ENCODE measurements around the gene ADGRB3. TPM values are rescaled to one million over a fixed set of nuclear protein-coding genes. Genes with fewer than 3 reads are reported as not detected.

Gene ADGRB3
- polyA plus RNA-seq, 4 donors: 1.6 to 2.1 TPM; not detected in 2

DNA sequence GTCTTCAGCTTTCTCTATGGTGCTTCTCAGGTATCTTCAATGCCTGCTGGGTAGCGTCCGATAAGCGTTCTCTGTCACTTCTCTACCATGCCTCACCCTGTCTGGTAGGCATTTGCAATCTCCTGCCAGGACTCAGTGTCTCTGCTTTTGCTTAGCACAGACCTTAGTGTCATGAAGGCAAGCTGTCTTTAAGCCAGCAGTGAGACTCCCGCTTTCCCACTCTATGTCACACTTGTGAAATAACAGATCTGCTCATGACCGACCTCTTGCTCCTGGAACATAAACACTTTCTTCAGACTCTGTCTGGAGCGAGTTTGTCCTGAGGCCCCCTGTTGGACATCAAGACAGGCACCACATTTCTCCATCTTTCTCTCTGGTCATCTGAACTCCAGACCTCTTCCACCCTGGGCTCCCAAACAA lies 17.0 kb downstream of the ADGRB3 start:
- peak overlapping the region in 1 of 3 donors; percentile 58 for H3K27ac ChIP-seq (ENCODE audit: low read depth in 1 of 3, low read length in 2 of 3)
- 77 to 78% (median 77%) methylated on average over 6 of the region's 6 CpGs for WGBS, 3 donors
- H3K27me3 ChIP-seq (ENCODE audit: control insufficient read depth in 3 of 3, insufficient read depth in 3 of 3, low read length in 3 of 3): no peaks in the 10 kb centered on the region
- H3K4me1 ChIP-seq (ENCODE audit: control insufficient read depth in 3 of 3, insufficient read depth in 2 of 3, low read depth in 1 of 3, low read length in 2 of 3): no peaks in the 10 kb centered on the region
- DNase-seq: no peak
- H3K4me3 ChIP-seq (ENCODE audit: low read depth in 1 of 3, low read length in 3 of 3): no peak overlapping the region
- H3K9me3 ChIP-seq (ENCODE audit: control insufficient read depth in 2 of 2, insufficient read depth in 1 of 2, low read depth in 1 of 2, low read length in 1 of 2): no peaks in the 10 kb centered on the region
- FAIRE-seq: no peak
- H3K36me3 ChIP-seq (ENCODE audit: control insufficient read depth in 3 of 3, insufficient read depth in 2 of 3, low read depth in 1 of 3, low read length in 3 of 3): no peaks in the 10 kb centered on the region

DNA sequence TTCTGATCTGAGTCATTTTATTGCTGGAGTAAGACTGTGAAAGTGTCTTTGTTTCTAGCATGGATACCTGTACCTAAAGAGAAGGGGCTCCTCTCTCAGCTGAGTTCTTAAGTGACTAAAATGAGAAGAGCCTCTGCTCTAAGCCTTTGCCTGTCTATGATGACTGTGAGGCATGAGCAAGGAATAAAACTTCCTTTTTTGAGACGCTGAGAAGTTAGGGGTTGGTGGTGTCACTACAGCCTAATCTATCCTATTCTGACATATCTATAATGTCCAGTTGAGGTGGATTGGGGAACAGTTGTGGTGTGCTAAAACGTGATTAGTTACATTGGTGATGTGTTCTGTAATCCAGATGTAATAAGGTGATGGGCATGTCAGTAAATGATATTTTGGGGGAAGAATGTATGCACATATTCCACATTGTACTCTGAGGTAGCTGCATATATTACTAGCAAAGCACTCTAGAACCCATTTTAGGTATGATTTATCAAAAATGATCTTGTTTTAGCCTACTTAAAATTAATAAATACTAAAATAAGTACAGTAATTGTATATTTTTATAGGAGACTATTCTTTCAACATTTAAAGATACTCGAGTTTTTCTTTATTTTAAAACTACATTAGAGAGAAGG lies 18.1 kb downstream of the ADGRB3 start:
- H3K27me3 ChIP-seq (ENCODE audit: control insufficient read depth in 3 of 3, insufficient read depth in 3 of 3, low read length in 3 of 3): no peaks in the 10 kb centered on the region
- no peaks in the 10 kb centered on the region for H3K36me3 ChIP-seq (ENCODE audit: control insufficient read depth in 3 of 3, insufficient read depth in 2 of 3, low read depth in 1 of 3, low read length in 3 of 3)
- H3K4me1 ChIP-seq (ENCODE audit: control insufficient read depth in 3 of 3, insufficient read depth in 2 of 3, low read depth in 1 of 3, low read length in 2 of 3): no peaks in the 10 kb centered on the region
- no peak overlapping the region for H3K4me3 ChIP-seq (ENCODE audit: low read depth in 1 of 3, low read length in 3 of 3)
- no peak for FAIRE-seq
- 44 to 61% (median 58%) methylated on average over 3 of the region's 3 CpGs for WGBS, 3 donors
- no peaks in the 10 kb centered on the region for H3K9me3 ChIP-seq (ENCODE audit: control insufficient read depth in 2 of 2, insufficient read depth in 1 of 2, low read depth in 1 of 2, low read length in 1 of 2)
- DNase-seq: no peak
- H3K27ac ChIP-seq (ENCODE audit: low read depth in 1 of 3, low read length in 2 of 3): no peak overlapping the region

DNA sequence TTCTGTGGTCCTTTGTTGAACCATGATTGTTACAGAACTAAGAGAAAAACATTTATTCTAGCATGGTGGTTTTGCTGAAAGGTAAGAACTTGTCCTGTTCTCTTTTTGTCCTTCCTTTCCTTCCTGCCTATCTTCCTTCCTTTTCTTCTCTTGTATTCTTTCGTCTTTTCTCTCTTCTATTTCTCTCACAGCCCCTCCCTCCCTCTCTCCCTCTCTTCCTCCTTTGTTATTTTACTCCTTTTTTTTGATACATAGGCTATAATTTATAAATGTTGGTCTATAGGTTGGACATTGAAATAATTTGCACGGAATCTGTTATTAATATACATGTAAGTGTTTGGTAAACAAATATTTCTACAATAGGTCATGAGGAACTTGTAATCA lies 18.6 kb downstream of the ADGRB3 start:
- 54 to 86% (median 65%) methylated on average over 2 of the region's 2 CpGs for WGBS, 3 donors
- no peak for FAIRE-seq

DNA sequence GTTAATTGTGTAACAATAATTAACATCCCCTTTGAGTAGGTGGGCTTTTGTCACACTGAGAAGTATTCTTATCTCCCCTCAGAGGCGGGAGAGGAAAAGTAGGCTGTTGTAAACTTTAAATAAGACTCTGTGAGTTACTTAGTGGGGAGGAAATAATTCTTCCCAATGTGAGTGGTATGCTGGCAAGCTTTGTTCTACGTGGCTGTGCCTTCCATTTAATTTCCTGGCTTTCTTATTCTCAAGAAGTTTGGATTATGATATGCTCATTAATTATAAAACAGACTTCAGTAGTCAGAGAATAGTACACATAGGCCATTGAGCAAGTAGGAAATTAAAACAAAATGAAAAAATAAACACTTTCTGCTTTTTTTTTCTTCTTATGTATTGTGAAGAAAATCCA lies 19.1 kb downstream of the ADGRB3 start:
- H3K27ac ChIP-seq (ENCODE audit: low read depth in 1 of 3, low read length in 2 of 3): no peak overlapping the region
- H3K4me3 ChIP-seq (ENCODE audit: low read depth in 1 of 3, low read length in 3 of 3): no peak overlapping the region
- no peaks in the 10 kb centered on the region for H3K4me1 ChIP-seq (ENCODE audit: control insufficient read depth in 3 of 3, insufficient read depth in 2 of 3, low read depth in 1 of 3, low read length in 2 of 3)
- 25 to 40% (median 27%) methylated on average over 2 of the region's 2 CpGs for WGBS, 3 donors
- H3K27me3 ChIP-seq (ENCODE audit: control insufficient read depth in 3 of 3, insufficient read depth in 3 of 3, low read length in 3 of 3): no peaks in the 10 kb centered on the region
- no peak for FAIRE-seq
- H3K36me3 ChIP-seq (ENCODE audit: control insufficient read depth in 3 of 3, insufficient read depth in 2 of 3, low read depth in 1 of 3, low read length in 3 of 3): no peaks in the 10 kb centered on the region
- no peaks in the 10 kb centered on the region for H3K9me3 ChIP-seq (ENCODE audit: control insufficient read depth in 2 of 2, insufficient read depth in 1 of 2, low read depth in 1 of 2, low read length in 1 of 2)
- no peak for DNase-seq

More for the DNA sequence above, 18.6 kb downstream of the ADGRB3 start:
- Histone ChIP-seq H3K36me3 (ENCODE audit: control insufficient read depth in 3 of 3, insufficient read depth in 2 of 3, low read depth in 1 of 3, low read length in 3 of 3) (no peaks in the 10 kb centered on the region), H3K4me1 (ENCODE audit: control insufficient read depth in 3 of 3, insufficient read depth in 2 of 3, low read depth in 1 of 3, low read length in 2 of 3) (no peaks in the 10 kb centered on the region), H3K27ac (ENCODE audit: low read depth in 1 of 3, low read length in 2 of 3) (no peak overlapping the region), H3K4me3 (ENCODE audit: low read depth in 1 of 3, low read length in 3 of 3) (no peak overlapping the region), H3K9me3 (ENCODE audit: control insufficient read depth in 2 of 2, insufficient read depth in 1 of 2, low read depth in 1 of 2, low read length in 1 of 2) (no peaks in the 10 kb centered on the region), H3K27me3 (ENCODE audit: control insufficient read depth in 3 of 3, insufficient read depth in 3 of 3, low read length in 3 of 3) (no peaks in the 10 kb centered on the region)
- no peak for DNase-seq

DNA sequence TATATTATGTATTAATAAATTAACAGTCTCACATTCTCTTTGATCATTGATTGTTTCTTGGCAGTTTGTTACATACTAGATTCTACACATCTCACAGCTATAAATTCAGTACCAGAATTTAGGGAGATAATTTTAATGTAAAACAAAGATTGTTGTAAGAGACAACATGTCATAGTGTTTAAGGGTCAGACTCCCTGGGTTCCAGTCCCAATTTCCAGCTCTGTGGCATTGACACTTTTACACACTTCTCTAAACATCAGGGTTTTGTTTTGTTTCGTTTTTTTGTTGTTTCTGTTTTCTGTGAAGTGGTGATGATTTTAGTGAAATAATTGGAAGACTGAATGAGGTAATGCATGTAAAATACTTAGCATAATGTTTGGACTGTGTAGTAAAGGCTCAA lies 19.9 kb downstream of the ADGRB3 start:
- no peak for FAIRE-seq
- H3K27ac ChIP-seq (ENCODE audit: low read depth in 1 of 3, low read length in 2 of 3): no peak overlapping the region
- DNase-seq: no peak
- no peaks in the 10 kb centered on the region for H3K36me3 ChIP-seq (ENCODE audit: control insufficient read depth in 3 of 3, insufficient read depth in 2 of 3, low read depth in 1 of 3, low read length in 3 of 3)
- no peaks in the 10 kb centered on the region for H3K9me3 ChIP-seq (ENCODE audit: control insufficient read depth in 2 of 2, insufficient read depth in 1 of 2, low read depth in 1 of 2, low read length in 1 of 2)
- no peaks in the 10 kb centered on the region for H3K4me1 ChIP-seq (ENCODE audit: control insufficient read depth in 3 of 3, insufficient read depth in 2 of 3, low read depth in 1 of 3, low read length in 2 of 3)
- no peak overlapping the region for H3K4me3 ChIP-seq (ENCODE audit: low read depth in 1 of 3, low read length in 3 of 3)
- 9 to 41% (median 14%) methylated on average over 1 of the region's 1 CpG for whole genome bisulfite sequencing, 3 donors
- no peaks in the 10 kb centered on the region for H3K27me3 ChIP-seq (ENCODE audit: control insufficient read depth in 3 of 3, insufficient read depth in 3 of 3, low read length in 3 of 3)

DNA sequence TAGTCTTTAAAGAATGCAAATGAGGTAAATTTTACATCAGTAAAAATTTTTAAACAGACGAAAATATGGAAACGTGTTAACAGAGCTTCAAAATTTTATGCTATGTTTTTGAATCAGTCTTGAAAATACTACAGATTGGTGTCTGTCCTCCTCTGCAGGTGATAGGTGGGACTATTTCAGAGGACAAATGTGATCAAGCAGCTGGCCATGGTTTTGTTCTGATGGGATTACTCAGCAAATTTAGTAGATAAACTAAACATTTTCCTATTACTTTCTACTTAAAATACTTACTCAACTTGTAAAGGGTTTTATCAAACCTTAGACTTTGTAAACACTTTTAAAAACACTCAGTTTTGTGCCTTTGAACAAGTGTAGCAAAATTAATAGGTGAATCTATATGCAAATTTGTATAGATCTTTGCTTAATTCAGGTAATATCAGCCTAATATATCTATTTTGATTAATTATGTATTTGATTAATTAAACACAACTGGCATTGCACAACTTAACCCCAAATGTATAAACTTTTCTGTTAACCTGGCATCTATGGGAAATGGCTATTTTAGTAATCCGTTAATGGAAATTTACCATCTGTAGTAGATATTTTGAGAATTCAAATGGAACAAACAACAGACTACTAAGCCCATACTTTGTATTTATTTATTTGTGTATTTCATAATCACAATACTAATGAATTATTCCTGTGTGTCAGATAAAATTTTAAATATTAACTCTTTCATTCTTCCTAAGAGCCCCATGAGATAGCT lies 22.5 kb downstream of the ADGRB3 start:
- Histone ChIP-seq H3K27me3 (ENCODE audit: control insufficient read depth in 3 of 3, insufficient read depth in 3 of 3, low read length in 3 of 3) (no peaks in the 10 kb centered on the region), H3K27ac (ENCODE audit: low read depth in 1 of 3, low read length in 2 of 3) (no peak overlapping the region), H3K4me3 (ENCODE audit: low read depth in 1 of 3, low read length in 3 of 3) (no peak overlapping the region), H3K4me1 (ENCODE audit: control insufficient read depth in 3 of 3, insufficient read depth in 2 of 3, low read depth in 1 of 3, low read length in 2 of 3) (no peaks in the 10 kb centered on the region), H3K9me3 (ENCODE audit: control insufficient read depth in 2 of 2, insufficient read depth in 1 of 2, low read depth in 1 of 2, low read length in 1 of 2) (no peaks in the 10 kb centered on the region), H3K36me3 (ENCODE audit: control insufficient read depth in 3 of 3, insufficient read depth in 2 of 3, low read depth in 1 of 3, low read length in 3 of 3) (no peaks in the 10 kb centered on the region)
- WGBS, 3 donors: 48 to 71% (median 59%) methylated on average over 3 of the region's 3 CpGs
- FAIRE-seq (no peak), DNase-seq (no peak)

DNA sequence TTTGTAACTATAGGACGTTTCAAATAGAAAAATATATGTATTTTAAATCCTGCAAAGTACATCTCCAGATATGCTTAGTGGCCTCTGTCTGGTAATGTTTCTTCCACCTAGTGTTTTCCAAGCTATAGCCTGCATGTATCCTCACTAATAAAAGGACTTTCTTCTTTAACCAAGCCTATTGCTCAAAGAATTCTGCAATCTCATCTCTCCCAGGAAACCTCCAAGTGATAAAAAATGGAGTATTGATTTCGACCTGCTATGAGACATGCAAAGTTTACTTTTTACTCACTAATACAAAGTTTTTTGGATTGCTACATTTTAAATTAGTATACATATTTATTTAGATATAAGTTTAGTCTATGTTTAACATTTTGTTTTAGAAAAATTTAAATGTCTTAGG lies 23.3 kb downstream of the ADGRB3 start:
- no peaks in the 10 kb centered on the region for H3K4me1 ChIP-seq (ENCODE audit: control insufficient read depth in 3 of 3, insufficient read depth in 2 of 3, low read depth in 1 of 3, low read length in 2 of 3)
- DNase-seq (no peak), FAIRE-seq (no peak)
- whole genome bisulfite sequencing, 3 donors: 14 to 51% (median 25%) methylated on average over 2 of the region's 2 CpGs
- H3K4me3 ChIP-seq (ENCODE audit: low read depth in 1 of 3, low read length in 3 of 3): no peak overlapping the region
- H3K27ac ChIP-seq (ENCODE audit: low read depth in 1 of 3, low read length in 2 of 3): no peak overlapping the region
- H3K36me3 ChIP-seq (ENCODE audit: control insufficient read depth in 3 of 3, insufficient read depth in 2 of 3, low read depth in 1 of 3, low read length in 3 of 3): no peaks in the 10 kb centered on the region
- no peaks in the 10 kb centered on the region for H3K9me3 ChIP-seq (ENCODE audit: control insufficient read depth in 2 of 2, insufficient read depth in 1 of 2, low read depth in 1 of 2, low read length in 1 of 2)
- no peaks in the 10 kb centered on the region for H3K27me3 ChIP-seq (ENCODE audit: control insufficient read depth in 3 of 3, insufficient read depth in 3 of 3, low read length in 3 of 3)

DNA sequence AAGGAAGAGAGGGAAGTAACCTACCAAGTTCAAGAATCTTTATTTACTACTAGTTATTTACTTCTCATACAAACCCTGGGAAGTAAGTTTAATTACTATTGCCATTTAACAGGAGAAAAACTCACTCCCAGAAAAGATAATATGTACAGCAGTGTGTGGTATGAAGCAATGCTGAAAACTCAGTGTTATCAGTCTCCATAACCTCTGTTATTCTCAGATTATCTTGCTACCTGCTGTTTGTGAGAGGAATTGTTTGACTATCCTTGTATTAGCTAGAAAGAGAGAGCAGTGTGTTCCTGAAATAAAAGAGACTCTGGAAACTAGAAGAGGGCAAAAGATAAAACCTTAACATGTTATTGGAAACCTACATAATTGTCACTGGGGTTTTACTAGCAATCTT lies 38.2 kb downstream of the ADGRB3 start:
- no peak for DNase-seq
- H3K4me1 ChIP-seq (ENCODE audit: control insufficient read depth in 3 of 3, insufficient read depth in 2 of 3, low read depth in 1 of 3, low read length in 2 of 3): no peaks in the 10 kb centered on the region
- no peaks in the 10 kb centered on the region for H3K27me3 ChIP-seq (ENCODE audit: control insufficient read depth in 3 of 3, insufficient read depth in 3 of 3, low read length in 3 of 3)
- no peak overlapping the region for H3K27ac ChIP-seq (ENCODE audit: low read depth in 1 of 3, low read length in 2 of 3)
- no peak for FAIRE-seq
- no peaks in the 10 kb centered on the region for H3K36me3 ChIP-seq (ENCODE audit: control insufficient read depth in 3 of 3, insufficient read depth in 2 of 3, low read depth in 1 of 3, low read length in 3 of 3)
- H3K4me3 ChIP-seq (ENCODE audit: low read depth in 1 of 3, low read length in 3 of 3): no peak overlapping the region
- H3K9me3 ChIP-seq (ENCODE audit: control insufficient read depth in 2 of 2, insufficient read depth in 1 of 2, low read depth in 1 of 2, low read length in 1 of 2): no peaks in the 10 kb centered on the region

DNA sequence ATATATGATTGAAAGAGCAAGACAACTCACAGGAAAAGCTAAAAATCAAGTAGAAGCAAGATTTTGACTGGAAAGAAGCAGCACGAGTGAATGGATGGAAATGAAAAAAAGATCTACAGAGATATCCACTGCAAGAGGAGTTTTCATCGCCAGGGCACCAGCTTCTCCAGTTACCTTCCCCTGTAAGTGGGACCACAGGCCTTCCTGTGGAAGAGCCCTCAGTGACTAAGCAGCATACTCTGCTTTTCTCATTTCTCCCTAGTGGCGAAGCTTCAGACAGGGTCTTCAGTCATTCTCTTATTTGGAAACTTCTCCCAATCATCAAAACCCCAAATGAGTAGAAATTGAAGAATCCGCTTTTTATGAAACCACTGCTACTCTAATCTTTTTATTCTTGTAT lies 40.5 kb downstream of the ADGRB3 start:
- Histone ChIP-seq H3K27me3 (ENCODE audit: control insufficient read depth in 3 of 3, insufficient read depth in 3 of 3, low read length in 3 of 3) (no peaks in the 10 kb centered on the region), H3K9me3 (ENCODE audit: control insufficient read depth in 2 of 2, insufficient read depth in 1 of 2, low read depth in 1 of 2, low read length in 1 of 2) (no peaks in the 10 kb centered on the region), H3K4me1 (ENCODE audit: control insufficient read depth in 3 of 3, insufficient read depth in 2 of 3, low read depth in 1 of 3, low read length in 2 of 3) (no peaks in the 10 kb centered on the region), H3K36me3 (ENCODE audit: control insufficient read depth in 3 of 3, insufficient read depth in 2 of 3, low read depth in 1 of 3, low read length in 3 of 3) (no peaks in the 10 kb centered on the region), H3K4me3 (ENCODE audit: low read depth in 1 of 3, low read length in 3 of 3) (no peak overlapping the region), H3K27ac (ENCODE audit: low read depth in 1 of 3, low read length in 2 of 3) (no peak overlapping the region)
- 70 to 90% (median 77%) methylated on average over 4 of the region's 4 CpGs for WGBS, 3 donors
- FAIRE-seq (no peak), DNase-seq (no peak)

Data from small intestine (tissue), 7 donors.